ENCODE data around the gene ARSK. TPM values are rescaled to one million over a fixed set of nuclear protein-coding genes. Genes with fewer than 3 reads are reported as not detected.

The ARSK gene, protein sequence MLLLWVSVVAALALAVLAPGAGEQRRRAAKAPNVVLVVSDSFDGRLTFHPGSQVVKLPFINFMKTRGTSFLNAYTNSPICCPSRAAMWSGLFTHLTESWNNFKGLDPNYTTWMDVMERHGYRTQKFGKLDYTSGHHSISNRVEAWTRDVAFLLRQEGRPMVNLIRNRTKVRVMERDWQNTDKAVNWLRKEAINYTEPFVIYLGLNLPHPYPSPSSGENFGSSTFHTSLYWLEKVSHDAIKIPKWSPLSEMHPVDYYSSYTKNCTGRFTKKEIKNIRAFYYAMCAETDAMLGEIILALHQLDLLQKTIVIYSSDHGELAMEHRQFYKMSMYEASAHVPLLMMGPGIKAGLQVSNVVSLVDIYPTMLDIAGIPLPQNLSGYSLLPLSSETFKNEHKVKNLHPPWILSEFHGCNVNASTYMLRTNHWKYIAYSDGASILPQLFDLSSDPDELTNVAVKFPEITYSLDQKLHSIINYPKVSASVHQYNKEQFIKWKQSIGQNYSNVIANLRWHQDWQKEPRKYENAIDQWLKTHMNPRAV
- total RNA-seq (2022; extraction: Qiagen RNA extraction): 6.6 to 8.4 TPM (median 7.5 TPM) in 5 replicates

DNA sequence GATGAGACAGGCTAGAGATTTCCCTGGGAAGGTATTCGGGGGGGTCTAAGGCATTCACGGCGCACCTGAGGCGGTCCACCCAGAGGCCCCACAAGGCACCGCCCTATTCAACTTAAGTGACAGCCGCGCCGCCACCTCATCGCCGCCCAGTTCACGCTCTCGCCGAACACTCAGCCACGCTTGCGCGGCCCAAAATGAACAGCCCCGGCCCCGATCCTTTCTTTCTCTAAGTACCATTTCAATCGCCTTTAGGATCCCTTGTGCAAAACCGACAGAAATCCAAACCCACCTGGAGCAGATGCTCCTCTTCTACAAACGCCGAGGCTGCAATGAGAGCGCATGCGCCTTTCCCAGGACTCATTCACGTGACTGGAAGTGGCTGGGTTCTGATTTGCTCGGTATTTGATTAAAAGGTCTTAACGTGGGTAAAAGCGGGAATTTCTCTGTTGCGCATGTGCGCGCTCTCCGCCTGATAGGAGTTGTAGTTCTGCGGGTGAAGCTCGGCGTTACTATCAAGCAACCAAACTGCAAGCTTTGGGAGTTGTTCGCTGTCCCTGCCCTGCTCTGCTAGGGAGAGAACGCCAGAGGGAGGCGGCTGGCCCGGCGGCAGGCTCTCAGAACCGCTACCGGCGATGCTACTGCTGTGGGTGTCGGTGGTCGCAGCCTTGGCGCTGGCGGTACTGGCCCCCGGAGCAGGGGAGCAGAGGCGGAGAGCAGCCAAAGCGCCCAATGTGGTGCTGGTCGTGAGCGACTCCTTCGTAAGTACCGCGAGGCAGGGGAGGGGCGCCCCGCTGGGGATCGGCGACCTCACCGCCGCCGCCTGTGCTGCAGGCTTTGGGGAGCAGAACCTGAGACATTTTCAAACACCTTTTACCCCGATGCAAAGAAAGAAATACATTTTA lies at the start of gene ARSK, which contains the start of gene SKIC3:
Gene ARSK, plus strand, starts transcription at position 455 of the 902 bp plus-strand sequence. Its CDS starts 178 bp downstream, at position 633.
Gene SKIC3, minus strand, starts transcription at position 331 of the 902 bp plus-strand sequence. CDS start 7,827 bp downstream, outside the sequence.

GRCh38 chr5:95620030-95620869 lies 65.3 kb downstream of the ARSK start, which contains the start of gene GPR150:
Gene GPR150 (plus strand): TSS chr5:95620087. CDS start chr5:95620276, 189 bp downstream.

GRCh38 chr5:95646569-95647431 lies 91.9 kb downstream of the ARSK start, which contains the start of gene RFESD:
Gene RFESD (plus strand): TSS chr5:95646777. CDS start chr5:95652272, 5,495 bp downstream.

Other genes starting within 250 kb of the ARSK start
- gene FAM81B, start 163.7 kb upstream of the ARSK start, total RNA-seq (2022; extraction: Qiagen RNA extraction): not detected in 5 replicates
- gene SKIC3, start 124 bp upstream of the ARSK start, total RNA-seq (2022; extraction: Qiagen RNA extraction): 19.0 to 25.8 TPM (median 23.7 TPM) in 5 replicates
- 0.06 to 0.20 TPM (median 0.13 TPM) in 5 replicates for gene GPR150, start 65.0 kb downstream of the ARSK start, total RNA-seq (2022; extraction: Qiagen RNA extraction)
- 1.2 to 3.0 TPM (median 1.9 TPM) in 5 replicates for gene RFESD, start 91.7 kb downstream of the ARSK start, total RNA-seq (2022; extraction: Qiagen RNA extraction)
- not detected in 5 replicates for gene SPATA9, start 127.9 kb downstream of the ARSK start, total RNA-seq (2022; extraction: Qiagen RNA extraction)
- gene RHOBTB3, start 176.2 kb downstream of the ARSK start, total RNA-seq (2022; extraction: Qiagen RNA extraction): 7.9 to 11.8 TPM (median 9.5 TPM) in 5 replicates